Vagina (tissue), 2 donors: ENCODE measurements around the gene KLHDC7B.

Source experiments
- POLR2A ChIP-seq, 2 donors: fragments of 450-650 bp; IDR thresholded peaks; one replicate each; pipeline ENCODE4 v1.6.1; 2017; ENCODE audit warnings: antibody characterized with exemption in 2 of 2, mild to moderate bottlenecking in 2 of 2, moderate library complexity in 2 of 2
- TF ChIP-seq, protein P1 (sequence below), 3 experiments: fragments of 450-650 bp in 2 of 3; fragments of 200-600 bp in 1 of 3; sonication (generic) in 1 of 3; IDR thresholded peaks; one replicate each; pipeline ENCODE4 v1.5.1; 2017 to 2019; ENCODE audit warnings: antibody characterized with exemption in 3 of 3, mild to moderate bottlenecking in 2 of 3, moderate library complexity in 2 of 3

GRCh38 chr22:50576806-50577696 lies 31.4 kb downstream of the KLHDC7B start:
- TF ChIP-seq POLR2A (IDR thresholded peaks at IDR 0.05), result no peak
- TF ChIP-seq, protein P1, sequence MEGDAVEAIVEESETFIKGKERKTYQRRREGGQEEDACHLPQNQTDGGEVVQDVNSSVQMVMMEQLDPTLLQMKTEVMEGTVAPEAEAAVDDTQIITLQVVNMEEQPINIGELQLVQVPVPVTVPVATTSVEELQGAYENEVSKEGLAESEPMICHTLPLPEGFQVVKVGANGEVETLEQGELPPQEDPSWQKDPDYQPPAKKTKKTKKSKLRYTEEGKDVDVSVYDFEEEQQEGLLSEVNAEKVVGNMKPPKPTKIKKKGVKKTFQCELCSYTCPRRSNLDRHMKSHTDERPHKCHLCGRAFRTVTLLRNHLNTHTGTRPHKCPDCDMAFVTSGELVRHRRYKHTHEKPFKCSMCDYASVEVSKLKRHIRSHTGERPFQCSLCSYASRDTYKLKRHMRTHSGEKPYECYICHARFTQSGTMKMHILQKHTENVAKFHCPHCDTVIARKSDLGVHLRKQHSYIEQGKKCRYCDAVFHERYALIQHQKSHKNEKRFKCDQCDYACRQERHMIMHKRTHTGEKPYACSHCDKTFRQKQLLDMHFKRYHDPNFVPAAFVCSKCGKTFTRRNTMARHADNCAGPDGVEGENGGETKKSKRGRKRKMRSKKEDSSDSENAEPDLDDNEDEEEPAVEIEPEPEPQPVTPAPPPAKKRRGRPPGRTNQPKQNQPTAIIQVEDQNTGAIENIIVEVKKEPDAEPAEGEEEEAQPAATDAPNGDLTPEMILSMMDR (IDR thresholded peaks at IDR 0.05), result no peak
